Fibroblast of lung (primary cell): Measurements from ENCODE around the gene SEC24B. TPM values are rescaled to one million over a fixed set of nuclear protein-coding genes. Genes with fewer than 3 reads are reported as not detected.

Experiments
- DNase-seq, 2 donors: peaks; one replicate each; pipeline versions ENCODE4 v3.0.0 to v3.0.0-alpha.2; 2010; ENCODE audit warnings: low read depth in 2 of 2
- H2AFZ ChIP-seq: 2 replicates; pipeline ENCODE4 v1.5.1; 2012; ENCODE audit warnings: low read length, control low read depth, inconsistent platforms
- H3K27ac ChIP-seq: 2 replicates; pipeline ENCODE4 v1.5.1; 2011; ENCODE audit warnings: low read length, control low read depth; ENCODE audit not compliant: insufficient read depth
- H3K27me3 ChIP-seq: 2 replicates; pipeline ENCODE4 v1.5.1; 2011; ENCODE audit warnings: mild to moderate bottlenecking, low read length; ENCODE audit not compliant: control insufficient read depth, insufficient read depth
- H3K36me3 ChIP-seq: 2 replicates; pipeline ENCODE4 v1.5.1; 2011; ENCODE audit warnings: low read length; ENCODE audit not compliant: control insufficient read depth, insufficient read depth
- H3K4me1 ChIP-seq: 2 replicates; pipeline ENCODE4 v1.5.1; 2011; ENCODE audit warnings: low read length; ENCODE audit not compliant: control insufficient read depth, insufficient read depth; ENCODE audit errors: extremely low read depth
- H3K4me2 ChIP-seq: 2 replicates; pipeline ENCODE4 v1.5.1; 2011; ENCODE audit warnings: low read length, control low read depth; ENCODE audit not compliant: insufficient read depth; ENCODE audit errors: extremely low read depth
- H3K4me3 ChIP-seq, 4 experiments: fragments of 200-600 bp in 1 of 4; sonication (generic) in 1 of 4; replicated peaks in 1 of 4; 2 replicates each; pipeline ENCODE4 v1.5.1; 2011 to 2016; ENCODE audit warnings: low read length in 4 of 4, low read depth in 3 of 4, mild to moderate bottlenecking in 3 of 4, control low read depth in 2 of 4, inconsistent platforms in 1 of 4, mixed read lengths in 1 of 4; ENCODE audit not compliant: insufficient read depth in 1 of 4; ENCODE audit errors: control extremely low read depth in 1 of 4
- H3K79me2 ChIP-seq: 2 replicates; pipeline ENCODE4 v1.5.1; 2012; ENCODE audit warnings: mild to moderate bottlenecking, low read length, inconsistent platforms; ENCODE audit not compliant: control insufficient read depth, insufficient read depth
- H3K9ac ChIP-seq: 2 replicates; pipeline ENCODE4 v1.5.1; 2011; ENCODE audit warnings: mild to moderate bottlenecking, low read length, control low read depth; ENCODE audit not compliant: insufficient read depth
- H3K9me3 ChIP-seq: 2 replicates; pipeline ENCODE4 v1.5.1; 2012; ENCODE audit warnings: low read depth, low read length; ENCODE audit not compliant: control insufficient read depth, insufficient read depth
- H4K20me1 ChIP-seq: 2 replicates; pipeline ENCODE4 v1.5.1; 2011; ENCODE audit warnings: low read length; ENCODE audit not compliant: control insufficient read depth, insufficient read depth; ENCODE audit errors: extremely low read depth
- CTCF ChIP-seq, 2 donors: IDR thresholded peaks in 1 of 2; conservative IDR thresholded peaks in 1 of 2; 1 replicate in 1 of 2; 2 replicates in 1 of 2; pipeline ENCODE4 v1.5.1; 2011 to 2012; ENCODE audit warnings: low read length in 2 of 2, control low read depth in 1 of 2, inconsistent platforms in 1 of 2, low read depth in 1 of 2, mild to moderate bottlenecking in 1 of 2
- EZH2 ChIP-seq: IDR thresholded peaks from 2 replicates; pipeline ENCODE4 v1.5.1; 2012; ENCODE audit warnings: low read length, control low read depth, mild to moderate bottlenecking; ENCODE audit errors: missing control alignments
- polyA plus RNA-seq, 2 donors: library from polyadenylated mRNA; depleted of rRNA in 1 of 2; stranded (reverse) in 1 of 2; unstranded in 1 of 2; fragments of >200 nt; gene quantifications; 2 replicates each; pipeline ENCODE4 v1.2.1, GENCODE V29; 2011 to 2012; ENCODE audit warnings: missing spikeins in 1 of 2
- total RNA-seq: library from RNA; depleted of rRNA; stranded (reverse); fragments of >200 nt; gene quantifications from 2 replicates; pipeline ENCODE4 v1.2.1, GENCODE V29; 2014

SEC24B gene
- total and polyA plus RNA-seq, 2 donors (not counting 1 experiment from before 2014, with no cell fraction given) = 16.3 to 47.9 TPM

- no peak for TF ChIP-seq CTCF (conservative IDR thresholded peaks at IDR 0.05 in 1 of 2, IDR thresholded peaks at IDR 0.05 in 1 of 2; ENCODE audit: low read depth in 1 of 2, low read length in 2 of 2)
- TF ChIP-seq EZH2 = no peak
- Histone ChIP-seq H3K36me3 (no peaks in the 10 kb centered on the region), H3K4me2 (no peak overlapping the region), H3K4me1 (no peaks in the 10 kb centered on the region), H3K9me3 (no peaks in the 10 kb centered on the region), H3K79me2 (peaks cover 18% of the 10 kb centered on the region), H3K27ac (no peak overlapping the region), H3K27me3 (no peaks in the 10 kb centered on the region), H2AFZ (no peak overlapping the region), H4K20me1 (no peaks in the 10 kb centered on the region), H3K4me3 (no peak overlapping the region), H3K9ac (no peak overlapping the region)
- DNase-seq = no peak
These were observed 52.4 kb downstream of the SEC24B start for GRCh38 chr4:109486007-109486406.

GRCh38 chr4:109494563-109494962 lies 60.9 kb downstream of the SEC24B start:
- DNase-seq = no peak
- Histone ChIP-seq H3K4me3 (no peak overlapping the region), H3K27me3 (no peaks in the 10 kb centered on the region), H3K4me1 (no peaks in the 10 kb centered on the region), H4K20me1 (no peaks in the 10 kb centered on the region), H3K9me3 (no peaks in the 10 kb centered on the region), H3K9ac (no peak overlapping the region), H3K4me2 (no peak overlapping the region), H3K36me3 (peaks cover 10% of the 10 kb centered on the region), H3K27ac (no peak overlapping the region), H3K79me2 (no peaks in the 10 kb centered on the region), H2AFZ (no peak overlapping the region)
- TF ChIP-seq CTCF (conservative IDR thresholded peaks at IDR 0.05 in 1 of 2, IDR thresholded peaks at IDR 0.05 in 1 of 2; ENCODE audit: low read depth in 1 of 2, low read length in 2 of 2) (no peak), EZH2 (no peak)

GRCh38 chr4:109495514-109495913 lies 61.9 kb downstream of the SEC24B start:
- TF ChIP-seq EZH2 (no peak), CTCF (conservative IDR thresholded peaks at IDR 0.05 in 1 of 2, IDR thresholded peaks at IDR 0.05 in 1 of 2; ENCODE audit: low read depth in 1 of 2, low read length in 2 of 2) (no peak)
- peaks cover 10% of the 10 kb centered on the region for H3K36me3 ChIP-seq

More at GRCh38 chr4:109495514-109495913, 61.9 kb downstream of the SEC24B start:
- no peaks in the 10 kb centered on the region for H3K4me1 ChIP-seq
- H2AFZ ChIP-seq = no peak overlapping the region
- no peaks in the 10 kb centered on the region for H3K27me3 ChIP-seq
- no peak overlapping the region for H3K4me3 ChIP-seq
- no peaks in the 10 kb centered on the region for H3K9me3 ChIP-seq
- no peaks in the 10 kb centered on the region for H4K20me1 ChIP-seq
- no peaks in the 10 kb centered on the region for H3K79me2 ChIP-seq
- H3K27ac ChIP-seq = no peak overlapping the region
- no peak overlapping the region for H3K4me2 ChIP-seq
- DNase-seq = no peak
- H3K9ac ChIP-seq = no peak overlapping the region
